Lung (tissue), 12 donors: ENCODE measurements around the gene FAT2. TPM values are rescaled to one million over a fixed set of nuclear protein-coding genes. Genes with fewer than 3 reads are reported as not detected.

Experiments
- ATAC-seq: fragments of 200-7000 bp; cut with Tn5 transposase; one replicate; pipeline ENCODE4 v1.9.1; 2020; ENCODE audit warnings: moderate number of reproducible peaks; ENCODE audit not compliant: insufficient read depth, low FRiP score
- DNase-seq, 3 donors: peaks; one replicate each; pipeline ENCODE4 v3.0.0-alpha.2; 2013 to 2017
- H3K27ac ChIP-seq, 2 donors: one replicate each; pipeline ENCODE4 v1.5.1; 2013; ENCODE audit warnings: mild to moderate bottlenecking in 2 of 2, moderate library complexity in 2 of 2, control low read depth in 1 of 2, inconsistent platforms in 1 of 2, low read depth in 1 of 2, low read length in 1 of 2
- H3K27me3 ChIP-seq, 3 donors: one replicate each; pipeline ENCODE4 v1.5.1; 2013; ENCODE audit warnings: low read length in 2 of 3; ENCODE audit not compliant: control insufficient read depth in 3 of 3, insufficient read depth in 3 of 3
- H3K36me3 ChIP-seq, 4 donors: one replicate each; pipeline ENCODE4 v1.5.1; 2013; ENCODE audit warnings: low read length in 4 of 4, mild to moderate bottlenecking in 1 of 4, moderate library complexity in 1 of 4; ENCODE audit not compliant: control insufficient read depth in 4 of 4, insufficient read depth in 4 of 4
- H3K4me1 ChIP-seq, 5 donors: one replicate each; pipeline ENCODE4 v1.5.1; 2013; ENCODE audit warnings: low read length in 5 of 5, mild to moderate bottlenecking in 2 of 5, moderate library complexity in 1 of 5; ENCODE audit not compliant: control insufficient read depth in 5 of 5, insufficient read depth in 5 of 5
- H3K4me3 ChIP-seq: one replicate; pipeline ENCODE4 v1.5.1; 2013; ENCODE audit warnings: mild to moderate bottlenecking, control low read depth, moderate library complexity
- H3K9ac ChIP-seq, 2 donors: one replicate each; pipeline ENCODE4 v1.5.1; 2013; ENCODE audit warnings: low read length in 2 of 2, control low read depth in 1 of 2; ENCODE audit not compliant: insufficient read depth in 1 of 2
- H3K9me3 ChIP-seq, 4 donors: one replicate each; pipeline ENCODE4 v1.5.1; 2013; ENCODE audit warnings: low read length in 3 of 4, mild to moderate bottlenecking in 1 of 4, moderate library complexity in 1 of 4; ENCODE audit not compliant: control insufficient read depth in 4 of 4, insufficient read depth in 3 of 4
- CTCF ChIP-seq: IDR thresholded peaks from 2 replicates; pipeline ENCODE4 v1.5.1; 2012; ENCODE audit warnings: mild to moderate bottlenecking; ENCODE audit errors: control extremely low read depth, extremely low read depth
- WGBS, 2 donors: extraction: QIAGEN DNeasy Blood & Tissue Kit; methylation state at CpG; one replicate each; pipeline ENCODE4 v1.1.7; 2013; 5-methylcytosine and 5-hydroxymethylcytosine counted together
- polyA plus RNA-seq, 2 donors: library from polyadenylated mRNA; stranded (reverse); fragments of 200-250 nt; gene quantifications; one replicate each; pipeline ENCODE4 v1.2.1, GENCODE V29; 2013
- total RNA-seq, 2 donors: library from RNA; depleted of rRNA in 1 of 2; stranded (reverse); fragments of >200 nt in 1 of 2; gene quantifications; one replicate each; pipeline ENCODE4 v1.2.1, GENCODE V29; 2014 to 2021
- donor health status: control.
- donor health status: control.
- donor health status: Bipolar disorder and iron deficiency.
- donor health status: healthy.
- donor health status: DM: yes; HTN: yes; CAD: no.

Gene FAT2
- total and polyA plus RNA-seq, 4 donors, result 0.24 to 3.1 (median 0.67) TPM

GRCh38 chr5:151555760-151556576, 35.2 kb downstream of the FAT2 start:
- Histone ChIP-seq H3K4me3 (no peak overlapping the region), H3K4me1 (no peaks in the 10 kb centered on the region), H3K36me3 (no peaks in the 10 kb centered on the region), H3K9me3 (no peaks in the 10 kb centered on the region), H3K9ac (no peak overlapping the region), H3K27me3 (no peaks in the 10 kb centered on the region), H3K27ac (no peak overlapping the region)
- WGBS, 2 donors, result 87 to 90% methylated on average over 4 of the region's 4 CpGs
- TF ChIP-seq CTCF, result no peak
- ATAC-seq, result no peak
- DNase-seq, result no peak

GRCh38 chr5:151553695-151554094, 37.4 kb downstream of the FAT2 start:
- Histone ChIP-seq H3K27ac (no peak overlapping the region), H3K9me3 (no peaks in the 10 kb centered on the region), H3K4me1 (no peaks in the 10 kb centered on the region), H3K36me3 (no peaks in the 10 kb centered on the region), H3K4me3 (no peak overlapping the region), H3K27me3 (no peaks in the 10 kb centered on the region), H3K9ac (no peak overlapping the region)
- ATAC-seq, result no peak
- WGBS, 2 donors, result 77 to 86% methylated on average over 5 of the region's 5 CpGs
- DNase-seq, result no peak
- no peak for TF ChIP-seq CTCF

- Histone ChIP-seq H3K9me3 (no peaks in the 10 kb centered on the region), H3K36me3 (no peaks in the 10 kb centered on the region), H3K9ac (no peak overlapping the region), H3K27me3 (no peaks in the 10 kb centered on the region), H3K4me3 (no peak overlapping the region), H3K4me1 (no peaks in the 10 kb centered on the region), H3K27ac (no peak overlapping the region)
- no peak for TF ChIP-seq CTCF
- ATAC-seq (no peak), DNase-seq (no peak)
- 95 to 99% methylated on average over 10 of the region's 10 CpGs for WGBS, 2 donors
These were observed 37.9 kb downstream of the FAT2 start for GRCh38 chr5:151553130-151553670.
